ENCODE measurements around the gene DGCR2. TPM values are rescaled to one million over a fixed set of nuclear protein-coding genes. Genes with fewer than 3 reads are reported as not detected.
"Not testable (repeated sequence)": the region's sequence is repeated elsewhere in the genome, so short reads cannot be mapped to it uniquely, and the experiment has no call there.

The DGCR2 gene
- total RNA-seq, 1 donor from 2014 or later, result 68.0 TPM

GRCh38 chr22:19080853-19081252, 41.4 kb downstream of the DGCR2 start:
- no peak for DNase-seq

- no peak for DNase-seq
Observed at GRCh38 chr22:19079691-19080090, 42.5 kb downstream of the DGCR2 start.

GRCh38 chr22:19075404-19075803, 46.8 kb downstream of the DGCR2 start:
- DNase-seq, result no peak

- not testable (repeated sequence) for DNase-seq
Observed at GRCh38 chr22:19072853-19073252, 49.4 kb downstream of the DGCR2 start.

- DNase-seq, result no peak
Observed at GRCh38 chr22:19070397-19071169, 51.6 kb downstream of the DGCR2 start.

- no peak for DNase-seq
Observed at GRCh38 chr22:19069451-19069850, 52.8 kb downstream of the DGCR2 start.

- DNase-seq, result no peak
Observed at GRCh38 chr22:19068784-19069271, 53.4 kb downstream of the DGCR2 start.

GRCh38 chr22:19067696-19068348, 54.4 kb downstream of the DGCR2 start:
- no peak for DNase-seq

- DNase-seq, result no peak
Observed at GRCh38 chr22:19066531-19067271, 55.5 kb downstream of the DGCR2 start.

- no peak for DNase-seq
Observed at GRCh38 chr22:19065929-19066328, 56.3 kb downstream of the DGCR2 start.

- DNase-seq, result no peak
Observed at GRCh38 chr22:19065298-19065859, 56.8 kb downstream of the DGCR2 start.

- DNase-seq, result no peak
Observed at GRCh38 chr22:19064354-19065054, 57.7 kb downstream of the DGCR2 start.

GRCh38 chr22:19063581-19064353, 58.4 kb downstream of the DGCR2 start:
- DNase-seq, result no peak

GRCh38 chr22:19062943-19063308, 59.3 kb downstream of the DGCR2 start:
- DNase-seq, result no peak

- no peak for DNase-seq
Observed at GRCh38 chr22:19062139-19062942, 59.9 kb downstream of the DGCR2 start.

GRCh38 chr22:19061471-19062138, 60.6 kb downstream of the DGCR2 start:
- DNase-seq, result no peak

- no peak for DNase-seq
Observed at GRCh38 chr22:19060356-19061009, 61.7 kb downstream of the DGCR2 start.

GRCh38 chr22:19059481-19060278, 62.5 kb downstream of the DGCR2 start:
- no peak for DNase-seq

Data from occipital lobe (tissue), 2 donors.